HL-60 (cell line): ENCODE data around the gene RSPO3.

Experiments used
- CTCF ChIP-seq: IDR thresholded peaks from one replicate; pipeline ENCODE4 v1.5.1; 2011; ENCODE audit warnings: low read length, control low read depth, inconsistent platforms; ENCODE audit not compliant: insufficient read depth
- GABPA ChIP-seq: IDR thresholded peaks from 2 replicates; pipeline ENCODE4 v1.6.1; 2012; ENCODE audit warnings: low read depth
- POLR2AphosphoS5 ChIP-seq: IDR thresholded peaks from 2 replicates; pipeline ENCODE4 v1.6.1; 2012; ENCODE audit warnings: low read depth
- REST ChIP-seq: IDR thresholded peaks from 2 replicates; pipeline ENCODE4 v1.6.1; 2012; ENCODE audit warnings: low read depth; ENCODE audit not compliant: insufficient replicate concordance
- SPI1 ChIP-seq: IDR thresholded peaks from 2 replicates; pipeline ENCODE4 v1.6.1; 2012; ENCODE audit warnings: low read depth, mild to moderate bottlenecking, borderline replicate concordance

GRCh38 chr6:127102299-127102698, 16.2 kb upstream of the RSPO3 start:
- TF ChIP-seq POLR2AphosphoS5 (no peak), CTCF (no peak), GABPA (no peak), REST (no peak), SPI1 (no peak)
